Omental fat pad (tissue), 4 donors: Measurements from ENCODE around the gene MME. TPM values are rescaled to one million over a fixed set of nuclear protein-coding genes. Genes with fewer than 3 reads are reported as not detected.

Experiments
- ATAC-seq: fragments of 150-250 bp; one replicate; pipeline ENCODE4 v1.9.1; 2016; ENCODE audit warnings: mild to moderate bottlenecking, moderate library complexity; ENCODE audit not compliant: low FRiP score
- DNase-seq: peaks from one replicate; pipeline ENCODE4 v3.0.0-alpha.2; 2019; ENCODE audit warnings: low spot score
- total RNA-seq, 4 donors: library from RNA; depleted of rRNA; stranded (reverse); fragments of >200 nt; gene quantifications; one replicate each; pipeline ENCODE4 v1.1.0, GENCODE V29; 2016
- TF ChIP-seq, protein P1 (sequence below), 3 donors: fragments of 450-650 bp; IDR thresholded peaks; one replicate each; pipeline ENCODE4 v1.5.1; 2016 to 2017; ENCODE audit warnings: antibody characterized with exemption in 3 of 3, mild to moderate bottlenecking in 3 of 3, moderate library complexity in 2 of 3

The MME gene
- total RNA-seq, 4 donors from 2014 or later = 33.1 to 174 (median 108) TPM

DNA sequence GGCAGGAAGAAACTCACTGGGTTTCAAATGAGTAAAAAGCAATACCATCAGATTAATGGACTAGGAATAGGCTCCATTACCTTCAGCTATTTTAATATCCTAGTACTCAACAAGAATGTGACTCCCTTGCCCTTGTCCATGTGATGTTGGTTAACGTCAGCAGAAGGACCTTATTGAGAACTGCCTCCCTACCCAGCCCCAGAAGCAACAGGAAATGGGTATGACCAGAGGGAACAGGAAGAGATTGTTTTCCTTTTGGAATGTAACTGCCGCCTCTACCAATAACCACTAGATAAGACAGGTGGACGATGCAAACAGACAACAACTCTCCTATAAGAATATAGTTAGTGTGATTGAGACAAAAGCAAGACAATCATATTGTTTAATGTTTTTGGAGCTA is 10.4 kb upstream of the MME start:
- TF ChIP-seq, protein P1, sequence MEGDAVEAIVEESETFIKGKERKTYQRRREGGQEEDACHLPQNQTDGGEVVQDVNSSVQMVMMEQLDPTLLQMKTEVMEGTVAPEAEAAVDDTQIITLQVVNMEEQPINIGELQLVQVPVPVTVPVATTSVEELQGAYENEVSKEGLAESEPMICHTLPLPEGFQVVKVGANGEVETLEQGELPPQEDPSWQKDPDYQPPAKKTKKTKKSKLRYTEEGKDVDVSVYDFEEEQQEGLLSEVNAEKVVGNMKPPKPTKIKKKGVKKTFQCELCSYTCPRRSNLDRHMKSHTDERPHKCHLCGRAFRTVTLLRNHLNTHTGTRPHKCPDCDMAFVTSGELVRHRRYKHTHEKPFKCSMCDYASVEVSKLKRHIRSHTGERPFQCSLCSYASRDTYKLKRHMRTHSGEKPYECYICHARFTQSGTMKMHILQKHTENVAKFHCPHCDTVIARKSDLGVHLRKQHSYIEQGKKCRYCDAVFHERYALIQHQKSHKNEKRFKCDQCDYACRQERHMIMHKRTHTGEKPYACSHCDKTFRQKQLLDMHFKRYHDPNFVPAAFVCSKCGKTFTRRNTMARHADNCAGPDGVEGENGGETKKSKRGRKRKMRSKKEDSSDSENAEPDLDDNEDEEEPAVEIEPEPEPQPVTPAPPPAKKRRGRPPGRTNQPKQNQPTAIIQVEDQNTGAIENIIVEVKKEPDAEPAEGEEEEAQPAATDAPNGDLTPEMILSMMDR (IDR thresholded peaks at IDR 0.05) = no peak
- no peak for ATAC-seq
- no peak for DNase-seq

DNA sequence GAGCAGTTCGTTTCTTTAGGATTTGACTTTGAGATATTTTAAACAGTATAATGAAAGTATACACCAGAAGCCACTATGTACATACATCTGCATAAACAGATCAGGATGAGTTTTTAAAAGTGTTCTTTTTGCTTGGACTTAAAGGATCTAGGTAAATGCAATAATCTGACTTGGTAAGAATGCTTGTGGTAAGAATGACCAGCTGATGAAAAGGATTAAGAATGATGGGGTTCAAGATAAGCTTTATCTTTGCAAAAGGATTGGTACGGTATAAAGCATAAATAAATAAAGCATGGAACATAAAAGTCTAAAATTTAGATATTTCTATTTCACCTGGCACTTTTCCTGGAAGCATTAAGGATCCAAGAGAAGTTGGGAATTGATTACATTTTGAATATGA is 9.8 kb upstream of the MME start:
- no peak for DNase-seq
- TF ChIP-seq, protein P1 (IDR thresholded peaks at IDR 0.05) = no peak
- ATAC-seq = no peak

DNA sequence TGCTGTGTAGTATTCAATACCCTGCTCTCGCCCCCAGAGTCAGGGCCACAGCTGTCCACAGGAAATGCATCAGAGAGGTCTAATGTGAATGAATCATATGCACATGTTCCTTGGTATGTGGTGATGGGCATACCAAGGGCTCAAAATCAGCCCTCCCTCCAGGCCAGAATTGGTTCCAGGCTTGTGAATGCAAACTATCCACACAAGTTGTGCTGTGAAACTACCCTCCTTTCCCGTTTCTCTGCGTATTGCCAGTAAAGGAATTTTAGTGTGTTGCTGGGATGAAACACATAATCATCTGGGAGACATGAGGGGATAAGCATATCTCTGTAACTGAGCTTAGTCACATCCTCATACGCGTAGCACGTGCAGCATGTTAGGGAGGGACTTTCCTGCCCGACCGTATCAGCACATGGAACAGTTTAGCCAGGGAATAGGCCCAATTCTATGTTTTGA is 9.2 kb upstream of the MME start:
- DNase-seq (no peak), ATAC-seq (no peak)
- TF ChIP-seq, protein P1 (IDR thresholded peaks at IDR 0.05) = no peak

DNA sequence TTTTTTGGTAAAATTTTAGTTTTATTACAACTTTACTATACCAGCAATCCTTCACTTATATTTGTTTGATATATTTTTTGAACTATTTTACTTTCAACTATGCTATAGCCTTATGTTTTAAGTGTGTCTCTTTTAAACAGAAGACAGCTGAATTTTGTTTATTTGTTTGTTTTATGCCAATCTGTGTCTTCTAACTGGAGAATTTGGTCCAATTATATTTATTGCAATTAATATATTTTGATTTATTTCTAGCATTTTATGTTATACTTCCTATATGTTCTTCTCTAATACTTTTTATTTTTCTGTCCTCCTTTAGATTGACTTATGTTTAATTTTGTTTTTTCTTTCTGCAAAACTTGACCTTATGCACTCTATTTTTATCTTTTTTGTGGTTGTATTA is 4.9 kb upstream of the MME start:
- TF ChIP-seq, protein P1 (IDR thresholded peaks at IDR 0.05) = no peak
- no peak for DNase-seq
- no peak for ATAC-seq

DNA sequence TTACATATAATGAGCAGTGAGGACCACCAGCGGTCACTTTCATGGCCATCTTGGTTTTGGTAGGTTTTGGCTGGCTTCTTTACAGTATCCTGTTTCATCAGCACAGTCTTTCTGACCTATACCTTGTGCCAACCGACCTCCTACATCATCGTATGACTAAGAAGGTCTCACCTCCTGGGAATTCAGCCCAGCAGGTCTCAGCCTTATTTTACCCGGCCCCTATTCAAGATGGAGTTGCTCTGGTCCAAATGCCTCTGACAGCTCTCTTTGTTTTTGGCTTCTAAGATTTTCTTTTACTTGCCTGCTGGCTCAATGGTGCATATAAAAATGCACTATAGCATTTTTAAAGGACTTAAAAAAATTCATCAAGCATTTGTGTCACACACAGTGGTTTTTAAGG is 3.2 kb upstream of the MME start:
- TF ChIP-seq, protein P1 (IDR thresholded peaks at IDR 0.05) = no peak
- ATAC-seq = no peak
- DNase-seq = no peak

DNA sequence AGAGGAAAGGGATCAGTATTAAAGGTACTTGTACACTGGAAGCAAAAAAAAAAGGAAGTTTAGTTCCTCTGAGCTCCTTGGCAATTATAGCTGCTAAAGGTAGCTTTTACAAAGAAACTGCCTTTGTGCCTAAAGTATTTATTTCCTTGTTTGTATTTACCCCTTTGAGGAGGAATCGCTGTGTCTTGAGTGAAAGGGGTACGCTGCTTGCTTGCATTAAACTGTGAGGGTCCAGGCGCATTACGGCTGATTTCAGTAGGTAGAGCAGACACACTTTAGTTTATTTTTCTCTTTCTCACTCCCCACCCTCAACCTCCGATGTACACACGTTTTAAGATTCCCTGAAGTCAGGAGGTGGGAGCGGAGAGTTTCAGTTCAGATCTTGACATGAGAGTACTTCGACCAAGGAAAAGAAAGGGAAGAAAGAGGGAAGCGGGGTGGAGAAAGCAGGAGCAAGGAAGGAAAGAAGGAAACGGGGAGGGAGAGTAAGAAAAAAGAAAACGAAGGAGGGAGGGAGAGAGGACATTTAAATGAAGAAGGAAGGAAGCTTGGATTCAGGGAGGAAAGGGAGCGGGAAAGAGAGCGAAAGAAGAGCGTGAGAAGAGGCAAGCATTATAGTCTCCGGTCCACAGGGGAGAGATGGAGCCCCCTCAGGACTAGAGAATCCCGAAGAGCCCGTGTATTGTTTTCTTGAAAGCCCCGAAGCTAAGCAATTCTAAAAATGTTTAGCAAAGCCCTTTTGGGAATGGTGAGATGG is 1.2 kb upstream of the MME start:
- TF ChIP-seq, protein P1 (IDR thresholded peaks at IDR 0.05) = no peak
- DNase-seq (no peak), ATAC-seq (no peak)

DNA sequence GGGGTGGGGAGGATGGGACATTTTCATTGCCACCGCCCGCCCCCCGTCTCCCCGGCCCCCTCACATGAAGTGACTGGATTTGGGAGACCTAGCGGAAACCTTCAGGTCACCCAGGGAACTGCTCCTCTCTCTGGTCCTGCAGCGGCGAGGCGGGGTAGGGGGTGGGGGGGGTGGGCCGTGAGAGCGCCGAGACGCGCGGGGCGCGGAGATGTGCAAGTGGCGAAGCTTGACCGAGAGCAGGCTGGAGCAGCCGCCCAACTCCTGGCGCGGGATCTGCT is 712 bp upstream of the MME start:
- peak; percentile 44 for ATAC-seq
- TF ChIP-seq, protein P1 (IDR thresholded peaks at IDR 0.05) = no peak
- DNase-seq = no peak
